ENCODE data around the gene NWD2.

NWD2 gene

GRCh38 chr4:37305984-37306383 lies 61.4 kb downstream of the NWD2 start:
- no peaks in the 10 kb centered on the region for H3K4me1 ChIP-seq (ENCODE audit: control insufficient read depth, insufficient read depth, low read length)
- no peak overlapping the region for H3K9ac ChIP-seq (ENCODE audit: low read depth, low read length)
- peaks cover 5% of the 10 kb centered on the region for H3K9me3 ChIP-seq (ENCODE audit: control insufficient read depth, insufficient read depth, low read length)
- no peaks in the 10 kb centered on the region for H3K27me3 ChIP-seq (ENCODE audit: control insufficient read depth, insufficient read depth, low read length)
- H3K4me3 ChIP-seq (ENCODE audit: low read depth, low read length) = no peak overlapping the region
- no peaks in the 10 kb centered on the region for H3K36me3 ChIP-seq (ENCODE audit: control insufficient read depth, insufficient read depth, low read length)

- no peak overlapping the region for H3K9ac ChIP-seq (ENCODE audit: low read depth, low read length)
- H3K27me3 ChIP-seq (ENCODE audit: control insufficient read depth, insufficient read depth, low read length) = no peaks in the 10 kb centered on the region
- H3K4me3 ChIP-seq (ENCODE audit: low read depth, low read length) = no peak overlapping the region
- H3K9me3 ChIP-seq (ENCODE audit: control insufficient read depth, insufficient read depth, low read length) = no peaks in the 10 kb centered on the region
- no peaks in the 10 kb centered on the region for H3K36me3 ChIP-seq (ENCODE audit: control insufficient read depth, insufficient read depth, low read length)
- H3K4me1 ChIP-seq (ENCODE audit: control insufficient read depth, insufficient read depth, low read length) = peaks cover 2% of the 10 kb centered on the region
Measured at GRCh38 chr4:37317104-37317643, 72.6 kb downstream of the NWD2 start.

GRCh38 chr4:37320513-37321235 lies 76.1 kb downstream of the NWD2 start:
- Histone ChIP-seq H3K9ac (ENCODE audit: low read depth, low read length) (no peak overlapping the region), H3K4me3 (ENCODE audit: low read depth, low read length) (no peak overlapping the region), H3K36me3 (ENCODE audit: control insufficient read depth, insufficient read depth, low read length) (no peaks in the 10 kb centered on the region), H3K4me1 (ENCODE audit: control insufficient read depth, insufficient read depth, low read length) (peaks cover 6% of the 10 kb centered on the region), H3K27me3 (ENCODE audit: control insufficient read depth, insufficient read depth, low read length) (no peaks in the 10 kb centered on the region), H3K9me3 (ENCODE audit: control insufficient read depth, insufficient read depth, low read length) (no peaks in the 10 kb centered on the region)

- Histone ChIP-seq H3K4me3 (ENCODE audit: low read depth, low read length) (no peak overlapping the region), H3K9ac (ENCODE audit: low read depth, low read length) (no peak overlapping the region), H3K4me1 (ENCODE audit: control insufficient read depth, insufficient read depth, low read length) (peaks cover 6% of the 10 kb centered on the region), H3K27me3 (ENCODE audit: control insufficient read depth, insufficient read depth, low read length) (no peaks in the 10 kb centered on the region), H3K36me3 (ENCODE audit: control insufficient read depth, insufficient read depth, low read length) (no peaks in the 10 kb centered on the region), H3K9me3 (ENCODE audit: control insufficient read depth, insufficient read depth, low read length) (no peaks in the 10 kb centered on the region)
Measured at GRCh38 chr4:37322122-37322521, 77.6 kb downstream of the NWD2 start.

GRCh38 chr4:37324546-37324945 lies 80.0 kb downstream of the NWD2 start:
- H3K36me3 ChIP-seq (ENCODE audit: control insufficient read depth, insufficient read depth, low read length) = no peaks in the 10 kb centered on the region
- no peak overlapping the region for H3K9ac ChIP-seq (ENCODE audit: low read depth, low read length)
- no peaks in the 10 kb centered on the region for H3K27me3 ChIP-seq (ENCODE audit: control insufficient read depth, insufficient read depth, low read length)
- H3K4me1 ChIP-seq (ENCODE audit: control insufficient read depth, insufficient read depth, low read length) = peaks cover 6% of the 10 kb centered on the region
- no peak overlapping the region for H3K4me3 ChIP-seq (ENCODE audit: low read depth, low read length)
- H3K9me3 ChIP-seq (ENCODE audit: control insufficient read depth, insufficient read depth, low read length) = no peaks in the 10 kb centered on the region

- Histone ChIP-seq H3K36me3 (ENCODE audit: control insufficient read depth, insufficient read depth, low read length) (no peaks in the 10 kb centered on the region), H3K9ac (ENCODE audit: low read depth, low read length) (no peak overlapping the region), H3K27me3 (ENCODE audit: control insufficient read depth, insufficient read depth, low read length) (no peaks in the 10 kb centered on the region), H3K9me3 (ENCODE audit: control insufficient read depth, insufficient read depth, low read length) (no peaks in the 10 kb centered on the region), H3K4me1 (ENCODE audit: control insufficient read depth, insufficient read depth, low read length) (peaks cover 6% of the 10 kb centered on the region), H3K4me3 (ENCODE audit: low read depth, low read length) (no peak overlapping the region)
Measured at GRCh38 chr4:37326852-37327251, 82.3 kb downstream of the NWD2 start.

- Histone ChIP-seq H3K9ac (ENCODE audit: low read depth, low read length) (no peak overlapping the region), H3K9me3 (ENCODE audit: control insufficient read depth, insufficient read depth, low read length) (no peaks in the 10 kb centered on the region), H3K4me3 (ENCODE audit: low read depth, low read length) (no peak overlapping the region), H3K4me1 (ENCODE audit: control insufficient read depth, insufficient read depth, low read length) (no peaks in the 10 kb centered on the region), H3K27me3 (ENCODE audit: control insufficient read depth, insufficient read depth, low read length) (no peaks in the 10 kb centered on the region), H3K36me3 (ENCODE audit: control insufficient read depth, insufficient read depth, low read length) (no peaks in the 10 kb centered on the region)
Measured at GRCh38 chr4:37338972-37339371, 94.4 kb downstream of the NWD2 start.

GRCh38 chr4:37358748-37359147 lies 114.2 kb downstream of the NWD2 start:
- H3K27me3 ChIP-seq (ENCODE audit: control insufficient read depth, insufficient read depth, low read length) = no peaks in the 10 kb centered on the region
- H3K4me1 ChIP-seq (ENCODE audit: control insufficient read depth, insufficient read depth, low read length) = no peaks in the 10 kb centered on the region
- H3K9ac ChIP-seq (ENCODE audit: low read depth, low read length) = no peak overlapping the region
- H3K36me3 ChIP-seq (ENCODE audit: control insufficient read depth, insufficient read depth, low read length) = no peaks in the 10 kb centered on the region
- H3K9me3 ChIP-seq (ENCODE audit: control insufficient read depth, insufficient read depth, low read length) = no peaks in the 10 kb centered on the region
- H3K4me3 ChIP-seq (ENCODE audit: low read depth, low read length) = no peak overlapping the region

- H3K27me3 ChIP-seq (ENCODE audit: control insufficient read depth, insufficient read depth, low read length) = no peaks in the 10 kb centered on the region
- H3K4me1 ChIP-seq (ENCODE audit: control insufficient read depth, insufficient read depth, low read length) = no peaks in the 10 kb centered on the region
- H3K9ac ChIP-seq (ENCODE audit: low read depth, low read length) = no peak overlapping the region
- no peaks in the 10 kb centered on the region for H3K36me3 ChIP-seq (ENCODE audit: control insufficient read depth, insufficient read depth, low read length)
- no peaks in the 10 kb centered on the region for H3K9me3 ChIP-seq (ENCODE audit: control insufficient read depth, insufficient read depth, low read length)
- no peak overlapping the region for H3K4me3 ChIP-seq (ENCODE audit: low read depth, low read length)
Measured at GRCh38 chr4:37359261-37359660, 114.7 kb downstream of the NWD2 start.

- Histone ChIP-seq H3K36me3 (ENCODE audit: control insufficient read depth, insufficient read depth, low read length) (no peaks in the 10 kb centered on the region), H3K4me3 (ENCODE audit: low read depth, low read length) (no peak overlapping the region), H3K27me3 (ENCODE audit: control insufficient read depth, insufficient read depth, low read length) (no peaks in the 10 kb centered on the region), H3K9ac (ENCODE audit: low read depth, low read length) (no peak overlapping the region), H3K4me1 (ENCODE audit: control insufficient read depth, insufficient read depth, low read length) (no peaks in the 10 kb centered on the region), H3K9me3 (ENCODE audit: control insufficient read depth, insufficient read depth, low read length) (no peaks in the 10 kb centered on the region)
Measured at GRCh38 chr4:37365888-37366287, 121.3 kb downstream of the NWD2 start.

GRCh38 chr4:37367901-37368300 lies 123.4 kb downstream of the NWD2 start:
- H3K9me3 ChIP-seq (ENCODE audit: control insufficient read depth, insufficient read depth, low read length) = no peaks in the 10 kb centered on the region

GRCh38 chr4:37370052-37370451 lies 125.5 kb downstream of the NWD2 start:
- Histone ChIP-seq H3K9me3 (ENCODE audit: control insufficient read depth, insufficient read depth, low read length) (no peaks in the 10 kb centered on the region), H3K9ac (ENCODE audit: low read depth, low read length) (no peak overlapping the region), H3K36me3 (ENCODE audit: control insufficient read depth, insufficient read depth, low read length) (no peaks in the 10 kb centered on the region), H3K4me1 (ENCODE audit: control insufficient read depth, insufficient read depth, low read length) (no peaks in the 10 kb centered on the region), H3K4me3 (ENCODE audit: low read depth, low read length) (no peak overlapping the region), H3K27me3 (ENCODE audit: control insufficient read depth, insufficient read depth, low read length) (no peaks in the 10 kb centered on the region)

More at GRCh38 chr4:37367901-37368300, 123.4 kb downstream of the NWD2 start:
- Histone ChIP-seq H3K4me3 (ENCODE audit: low read depth, low read length) (no peak overlapping the region), H3K36me3 (ENCODE audit: control insufficient read depth, insufficient read depth, low read length) (no peaks in the 10 kb centered on the region), H3K9ac (ENCODE audit: low read depth, low read length) (no peak overlapping the region), H3K4me1 (ENCODE audit: control insufficient read depth, insufficient read depth, low read length) (no peaks in the 10 kb centered on the region), H3K27me3 (ENCODE audit: control insufficient read depth, insufficient read depth, low read length) (no peaks in the 10 kb centered on the region)

Measured in iPS-15b (cell line).